HepG2 (cell line): ENCODE results near the gene KXD1. TPM values are rescaled to one million over a fixed set of nuclear protein-coding genes. Genes with fewer than 3 reads are reported as not detected.
A peak's percentile ranks its signal among the peaks of the same experiment; 100 is the strongest.

Source experiments
- AGO2 ChIP-seq: fragments of 200-400 bp; formaldehyde crosslinking; optimal IDR thresholded peaks from 2 replicates; pipeline ENCODE3; 2017; ENCODE audit warnings: mild to moderate bottlenecking, low read depth, low read length, moderate library complexity
- CENPX ChIP-seq: sonication (generic); formaldehyde crosslinking; IDR thresholded peaks from 2 replicates; pipeline ENCODE4 v1.9.0; 2021; ENCODE audit warnings: mild to moderate bottlenecking, missing genetic modification reagents, moderate library complexity
- HINFP ChIP-seq: sonication (generic); formaldehyde crosslinking; IDR thresholded peaks from 2 replicates; pipeline ENCODE4 v1.4.0; 2020; ENCODE audit warnings: low read depth, mild to moderate bottlenecking, missing genetic modification reagents
- HNRNPUL1 ChIP-seq: fragments of 200-400 bp; formaldehyde crosslinking; IDR thresholded peaks from 2 replicates; pipeline ENCODE4 v1.6.1; 2017; ENCODE audit warnings: low read depth, mild to moderate bottlenecking, low read length, moderate library complexity
- KAT2B ChIP-seq: fragments of 150-350 bp; IDR thresholded peaks from 2 replicates; pipeline ENCODE4 v1.6.1; 2014; ENCODE audit warnings: low read depth, low read length, borderline replicate concordance
- NCOA5 ChIP-seq: sonication (generic); formaldehyde crosslinking; IDR thresholded peaks from 2 replicates; pipeline ENCODE4 v1.4.0; 2020; ENCODE audit warnings: missing genetic modification reagents
- RBFOX2 ChIP-seq: fragments of 200-400 bp; formaldehyde crosslinking; IDR thresholded peaks from 2 replicates; pipeline ENCODE4 v1.6.1; 2017; ENCODE audit warnings: low read depth, mild to moderate bottlenecking, low read length
- REXO4 ChIP-seq: sonication (generic); formaldehyde crosslinking; IDR thresholded peaks from 2 replicates; pipeline ENCODE4 v1.8.0; 2022; ENCODE audit warnings: missing genetic modification reagents, mild to moderate bottlenecking, borderline replicate concordance
- SMAD3 ChIP-seq: sonication (generic); formaldehyde crosslinking; IDR thresholded peaks from 2 replicates; pipeline ENCODE4 v1.4.0; 2020; ENCODE audit warnings: missing genetic modification reagents
- SMAD9 ChIP-seq: sonication (generic); formaldehyde crosslinking; IDR thresholded peaks from 2 replicates; pipeline ENCODE4 v1.5.1; 2020; ENCODE audit warnings: mild to moderate bottlenecking, missing genetic modification reagents
- SRSF4 ChIP-seq: fragments of 200-400 bp; formaldehyde crosslinking; IDR thresholded peaks from one replicate; pipeline ENCODE4 v1.6.1; 2018; ENCODE audit warnings: mild to moderate bottlenecking, low read depth, low read length, moderate library complexity; ENCODE audit not compliant: poor library complexity, severe bottlenecking
- TBL1XR1 ChIP-seq: fragments of 150-350 bp; IDR thresholded peaks from 2 replicates; pipeline ENCODE4 v1.6.1; 2014; ENCODE audit warnings: borderline replicate concordance, low read length; ENCODE audit not compliant: partially characterized antibody
- ZFP36L1 ChIP-seq: sonication (generic); formaldehyde crosslinking; IDR thresholded peaks from 2 replicates; pipeline ENCODE4 v1.8.0; 2022; ENCODE audit warnings: mild to moderate bottlenecking, missing genetic modification reagents, moderate library complexity
- ZFP82 ChIP-seq: sonication (generic); formaldehyde crosslinking; IDR thresholded peaks from 2 replicates; pipeline ENCODE4 v1.5.1; 2020; ENCODE audit warnings: mild to moderate bottlenecking, missing genetic modification reagents, borderline replicate concordance
- ZNF224 ChIP-seq: sonication (generic); formaldehyde crosslinking; IDR thresholded peaks from 2 replicates; pipeline ENCODE4 v1.5.0; 2020; ENCODE audit warnings: mild to moderate bottlenecking, missing genetic modification reagents
- ZNF382 ChIP-seq: sonication (generic); formaldehyde crosslinking; IDR thresholded peaks from 2 replicates; pipeline ENCODE4 v1.5.0; 2020; ENCODE audit warnings: missing genetic modification reagents, mild to moderate bottlenecking, borderline replicate concordance
- ZNF546 ChIP-seq: sonication (generic); formaldehyde crosslinking; conservative IDR thresholded peaks from 2 replicates; pipeline ENCODE4 v1.8.1; 2023; ENCODE audit warnings: mild to moderate bottlenecking, missing genetic modification reagents
- ZNF577 ChIP-seq: sonication (generic); formaldehyde crosslinking; IDR thresholded peaks from 2 replicates; pipeline ENCODE4 v1.4.0; 2020; ENCODE audit warnings: mild to moderate bottlenecking, low read depth, missing genetic modification reagents, borderline replicate concordance
- ZNF614 ChIP-seq: IDR thresholded peaks from 2 replicates; pipeline ENCODE4 v1.6.1; 2018; ENCODE audit warnings: missing biosample characterization, missing genetic modification reagents, inconsistent platforms, borderline replicate concordance
- ZNF761 ChIP-seq: sonication (generic); formaldehyde crosslinking; conservative IDR thresholded peaks from 2 replicates; pipeline ENCODE4 v1.4.0; 2020; ENCODE audit warnings: mild to moderate bottlenecking, missing genetic modification reagents
- ZXDC ChIP-seq: sonication (generic); formaldehyde crosslinking; IDR thresholded peaks from 2 replicates; pipeline ENCODE4 v1.5.0; 2020; ENCODE audit warnings: mild to moderate bottlenecking, missing genetic modification reagents
- polyA plus RNA-seq, 8 experiments: library from polyadenylated mRNA; depleted of rRNA in 3 of 8; stranded (reverse) in 7 of 8; unstranded in 1 of 8; fragments of >200 nt; fragmentation: Illumina TruSeq in 4 of 8; extraction: Trizol in 4 of 8; gene quantifications; 2 replicates each; pipeline versions ENCODE4 v1.2.1 to v1.2.3, GENCODE V29; 2011 to 2016; ENCODE audit warnings: low read depth in 4 of 8, missing spikeins in 1 of 8, mixed read lengths in 1 of 8; ENCODE audit not compliant: insufficient read depth in 1 of 8
- total RNA-seq, 5 experiments: library from RNA; depleted of rRNA; stranded (reverse); fragments of >200 nt; fragmentation: Illumina TruSeq; extraction: Trizol; gene quantifications; 2 replicates each; pipeline ENCODE4 v1.2.3, GENCODE V29; 2016; ENCODE audit warnings: low read depth in 1 of 5
- TF ChIP-seq, protein P1 (sequence below): IDR thresholded peaks from 2 replicates; pipeline ENCODE4 v1.6.1; 2016; ENCODE audit warnings: missing genetic modification reagents, missing compliant biosample characterization

KXD1 gene
- total and polyA plus RNA-seq, 2 of the 13 experiments (the other 11 are each of a cell fraction or from before 2014, with no cell fraction given) = 44.6 to 143 TPM

DNA sequence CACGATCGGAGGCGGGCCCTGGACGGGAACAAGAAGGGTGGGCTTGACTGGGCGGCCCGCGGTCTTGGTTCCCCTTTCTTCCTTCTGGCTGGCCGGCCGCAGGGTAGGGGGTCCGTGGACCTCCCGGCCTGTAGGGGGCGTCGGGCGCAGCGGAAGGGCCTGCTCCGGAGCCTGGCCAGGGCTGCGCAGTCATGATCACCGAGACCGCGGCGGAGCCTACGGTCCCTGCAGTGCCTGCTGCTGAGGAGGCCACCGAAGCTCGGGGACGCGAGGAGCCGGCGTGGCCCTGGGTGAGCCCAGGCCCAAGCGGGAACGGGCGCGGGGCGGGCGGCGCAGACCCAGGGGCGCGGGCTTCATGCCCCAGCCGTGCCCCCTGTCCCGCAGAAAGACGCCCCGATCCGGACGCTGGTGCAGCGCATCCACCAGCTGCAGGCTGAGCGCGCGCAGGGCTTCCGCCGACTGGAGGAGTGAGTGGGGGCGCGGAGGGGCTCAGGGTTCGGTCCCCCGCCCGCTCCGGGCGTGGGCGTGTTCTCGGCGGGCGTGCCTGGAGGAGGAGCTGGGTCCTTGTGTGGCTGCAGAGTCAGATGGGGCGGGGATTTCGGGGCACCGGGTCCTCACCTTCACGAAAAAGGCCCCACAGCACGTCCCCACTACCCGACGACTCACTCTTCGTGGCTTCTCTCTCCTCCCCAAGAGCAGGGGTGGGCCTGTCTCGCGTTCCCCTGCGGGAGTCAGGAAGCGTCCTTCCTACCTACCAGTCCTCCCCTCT lies 31.1 kb downstream of the KXD1 start, which contains the start of gene REX1BD (continued):
- no peak for TF ChIP-seq KAT2B
- TF ChIP-seq RBFOX2 = peak; percentile 95
- 0 out of 2 replicates have a peak, but pooled peaks have one; percentile 64 for TF ChIP-seq ZFP82 (CRISPR knock-in tag)
- no peak for TF ChIP-seq ZXDC (CRISPR knock-in tag)
- TF ChIP-seq HNRNPUL1 = peak; percentile 41; the same call in 1 of the 2 replicates
- TF ChIP-seq REXO4 = no peak
- TF ChIP-seq TBL1XR1 = no peak
- TF ChIP-seq HINFP = peak; percentile 66
- TF ChIP-seq, protein P1, sequence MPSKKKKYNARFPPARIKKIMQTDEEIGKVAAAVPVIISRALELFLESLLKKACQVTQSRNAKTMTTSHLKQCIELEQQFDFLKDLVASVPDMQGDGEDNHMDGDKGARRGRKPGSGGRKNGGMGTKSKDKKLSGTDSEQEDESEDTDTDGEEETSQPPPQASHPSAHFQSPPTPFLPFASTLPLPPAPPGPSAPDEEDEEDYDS (CRISPR knock-in tag) = peak; percentile 65
- TF ChIP-seq ZNF224 = no peak
- 0 out of 2 replicates have a peak, but pooled peaks have one; percentile 11 for TF ChIP-seq SMAD3 (CRISPR knock-in tag)
- TF ChIP-seq SMAD9 (CRISPR knock-in tag) = no peak
- TF ChIP-seq ZNF577 (CRISPR knock-in tag) = 0 out of 2 replicates have a peak, but pooled peaks have one; percentile 63
- TF ChIP-seq NCOA5 (CRISPR knock-in tag) = no peak
- TF ChIP-seq ZNF382 (CRISPR knock-in tag) = no peak
- 0 out of 2 replicates have a peak, but pooled peaks have one; percentile 3 for TF ChIP-seq ZNF546
- peak; percentile 84; the same call in 1 of the 2 replicates for TF ChIP-seq ZNF614 (CRISPR knock-in tag)
- TF ChIP-seq CENPX (CRISPR knock-in tag) = no peak
- TF ChIP-seq AGO2 = peak; percentile 94
- TF ChIP-seq ZFP36L1 (CRISPR knock-in tag) = 0 out of 2 replicates have a peak, but pooled peaks have one; percentile 87
- peak; percentile 13; the same call in 1 of the 2 replicates for TF ChIP-seq ZNF761 (CRISPR knock-in tag)
- TF ChIP-seq SRSF4 = peak; percentile 70
